HL-60 (cell line): Measurements from ENCODE around the gene STK24.

Experiments
- CTCF ChIP-seq: IDR thresholded peaks from one replicate; pipeline ENCODE4 v1.5.1; 2011; ENCODE audit warnings: low read length, control low read depth, inconsistent platforms; ENCODE audit not compliant: insufficient read depth
- GABPA ChIP-seq: IDR thresholded peaks from 2 replicates; pipeline ENCODE4 v1.6.1; 2012; ENCODE audit warnings: low read depth
- POLR2AphosphoS5 ChIP-seq: IDR thresholded peaks from 2 replicates; pipeline ENCODE4 v1.6.1; 2012; ENCODE audit warnings: low read depth
- REST ChIP-seq: IDR thresholded peaks from 2 replicates; pipeline ENCODE4 v1.6.1; 2012; ENCODE audit warnings: low read depth; ENCODE audit not compliant: insufficient replicate concordance
- SPI1 ChIP-seq: IDR thresholded peaks from 2 replicates; pipeline ENCODE4 v1.6.1; 2012; ENCODE audit warnings: low read depth, mild to moderate bottlenecking, borderline replicate concordance

- no peak for TF ChIP-seq CTCF
- TF ChIP-seq GABPA: no peak
- TF ChIP-seq REST: no peak
- TF ChIP-seq POLR2AphosphoS5: no peak
- TF ChIP-seq SPI1: no peak
These were observed 39.6 kb downstream of the STK24 start for GRCh38 chr13:98537306-98537705.
